ENCODE data around the gene SDK1. TPM values are rescaled to one million over a fixed set of nuclear protein-coding genes. Genes with fewer than 3 reads are reported as not detected.

Gene SDK1
- total RNA-seq, 2 donors from 2014 or later, result 1.3 to 2.6 TPM

DNA sequence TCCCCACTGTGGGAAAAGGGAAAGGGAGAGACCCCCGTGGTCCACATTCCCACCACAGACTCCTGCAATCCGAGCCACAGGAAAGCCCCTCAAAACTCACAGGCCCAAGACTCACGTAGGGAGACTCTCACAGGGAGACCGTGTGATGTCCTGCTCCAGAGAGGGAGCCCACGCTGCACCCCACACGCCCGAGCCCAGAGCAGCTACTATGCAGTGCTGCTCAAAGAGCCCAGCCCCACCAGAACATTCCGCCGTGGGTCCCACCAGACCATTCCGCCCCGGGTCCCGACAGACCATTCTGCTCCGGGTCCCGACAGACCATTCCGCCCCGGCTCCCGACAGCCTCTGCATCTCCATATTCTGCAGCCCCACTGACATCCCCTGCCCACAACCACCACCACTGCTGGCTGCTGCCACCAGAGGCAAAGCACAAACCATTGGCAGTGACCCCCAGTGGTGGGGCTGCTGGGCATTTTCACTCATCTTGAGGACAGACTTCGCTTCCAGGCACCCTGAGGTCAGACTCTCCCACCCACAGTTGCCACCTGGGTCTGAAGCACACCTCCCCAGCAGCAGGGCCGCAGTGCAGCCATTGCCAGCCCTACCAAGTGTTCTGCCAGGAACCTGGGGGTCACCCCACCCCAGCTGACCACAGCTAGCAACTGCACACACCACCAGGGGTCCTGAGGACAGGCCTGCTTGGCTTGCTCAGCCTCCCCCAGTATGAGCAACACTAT is 755.7 kb downstream of the SDK1 start:
- DNase-seq, result no peak
- TF ChIP-seq CTCF (IDR thresholded peaks at IDR 0.05), result no peak
- intact Hi-C loops (cut with DNase I), result no loop called here

DNA sequence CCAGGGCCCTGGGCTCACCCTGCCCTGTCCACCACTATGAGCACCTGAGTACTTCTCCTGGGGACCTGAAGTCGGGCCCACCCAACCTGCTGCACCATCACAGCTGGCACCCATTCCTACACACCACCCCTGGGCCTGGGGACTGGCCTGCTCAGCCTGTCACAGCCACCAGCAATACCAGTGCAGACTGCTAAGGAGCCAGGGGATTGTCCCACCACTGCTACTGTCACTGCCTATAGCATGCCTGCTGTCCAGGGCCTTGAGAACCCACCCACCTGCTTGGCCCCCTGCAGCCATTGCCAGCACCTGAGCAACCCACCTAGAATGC is 756.2 kb downstream of the SDK1 start:
- Histone ChIP-seq H3K4me1 (no peaks in the 10 kb centered on the region), H3K9ac (ENCODE audit: low read depth in 2 of 2, low read length in 2 of 2) (no peak overlapping the region), H3K9me3 (no peaks in the 10 kb centered on the region), H3K36me3 (no peaks in the 10 kb centered on the region), H3K4me3 (no peak overlapping the region), H3K27ac (no peak overlapping the region), H3K27me3 (no peaks in the 10 kb centered on the region)
- TF ChIP-seq CTCF (IDR thresholded peaks at IDR 0.05), result no peak
- no peak for DNase-seq
- intact Hi-C loops (cut with DNase I), result no loop called here

More for the DNA sequence above, 755.7 kb downstream of the SDK1 start:
- no peak overlapping the region for H3K4me3 ChIP-seq
- no peak overlapping the region for H3K9ac ChIP-seq (ENCODE audit: low read depth in 2 of 2, low read length in 2 of 2)
- H3K36me3 ChIP-seq, result no peaks in the 10 kb centered on the region
- H3K27ac ChIP-seq, result no peak overlapping the region
- H3K27me3 ChIP-seq, result no peaks in the 10 kb centered on the region
- H3K9me3 ChIP-seq, result no peaks in the 10 kb centered on the region
- H3K4me1 ChIP-seq, result no peaks in the 10 kb centered on the region

- intact Hi-C loops (cut with DNase I), result no loop called here
- no peak for TF ChIP-seq CTCF (IDR thresholded peaks at IDR 0.05)
- no peak for DNase-seq
- Histone ChIP-seq H3K4me3 (no peak overlapping the region), H3K36me3 (no peaks in the 10 kb centered on the region), H3K4me1 (no peaks in the 10 kb centered on the region), H3K27me3 (no peaks in the 10 kb centered on the region), H3K27ac (no peak overlapping the region), H3K9me3 (no peaks in the 10 kb centered on the region), H3K9ac (ENCODE audit: low read depth in 2 of 2, low read length in 2 of 2) (no peak overlapping the region)
Observed at GRCh38 chr7:4058158-4058557, 757.1 kb downstream of the SDK1 start.

GRCh38 chr7:4065190-4065589 is 764.1 kb downstream of the SDK1 start:
- Histone ChIP-seq H3K9me3 (no peaks in the 10 kb centered on the region), H3K4me3 (no peak overlapping the region), H3K9ac (ENCODE audit: low read depth in 2 of 2, low read length in 2 of 2) (no peak overlapping the region), H3K27me3 (no peaks in the 10 kb centered on the region), H3K4me1 (no peaks in the 10 kb centered on the region), H3K36me3 (no peaks in the 10 kb centered on the region), H3K27ac (no peak overlapping the region)
- no peak for DNase-seq
- intact Hi-C loops (cut with DNase I), result no loop called here
- TF ChIP-seq CTCF (IDR thresholded peaks at IDR 0.05), result no peak

DNA sequence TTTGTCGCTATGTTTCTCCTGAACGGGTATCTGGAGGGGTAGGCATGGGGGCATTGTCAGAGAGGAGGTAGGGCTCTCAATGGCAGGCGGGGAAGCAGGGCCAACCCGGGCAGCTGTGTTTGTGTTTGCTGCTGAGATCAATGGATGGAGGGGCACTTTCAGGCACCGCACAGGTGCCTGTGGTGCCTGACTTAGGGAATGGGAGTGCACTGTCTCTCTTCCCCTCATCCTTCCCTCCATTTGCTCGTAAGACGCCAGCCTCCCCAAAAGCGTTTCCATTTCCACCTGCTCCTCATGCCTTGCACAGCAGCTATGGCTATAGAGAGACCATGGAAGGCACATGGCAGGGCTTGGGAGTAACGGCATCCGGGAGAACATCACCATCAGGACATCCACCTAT is 765.2 kb downstream of the SDK1 start:
- Histone ChIP-seq H3K36me3 (no peaks in the 10 kb centered on the region), H3K9ac (ENCODE audit: low read depth in 2 of 2, low read length in 2 of 2) (no peak overlapping the region), H3K4me1 (no peaks in the 10 kb centered on the region), H3K27ac (no peak overlapping the region), H3K9me3 (no peaks in the 10 kb centered on the region), H3K27me3 (no peaks in the 10 kb centered on the region), H3K4me3 (no peak overlapping the region)
- no peak for DNase-seq
- no peak for TF ChIP-seq CTCF (IDR thresholded peaks at IDR 0.05)
- intact Hi-C loops (cut with DNase I), result no loop called here

All from colonic mucosa (tissue), 4 donors.